K562 (cell line): ENCODE measurements around the gene KIRREL1. TPM values are rescaled to one million over a fixed set of nuclear protein-coding genes. Genes with fewer than 3 reads are reported as not detected.
A peak's percentile ranks its signal among the peaks of the same experiment; 100 is the strongest.

ENCODE experiments used
- E2F6 ChIP-seq, 2 experiments: IDR thresholded peaks; 2 replicates each; pipeline ENCODE4 v1.6.1; 2011; ENCODE audit warnings: borderline replicate concordance in 1 of 2, control low read depth in 1 of 2, low read depth in 1 of 2, low read length in 1 of 2, mild to moderate bottlenecking in 1 of 2, mixed read lengths in 1 of 2, moderate library complexity in 1 of 2; ENCODE audit not compliant: insufficient read depth in 1 of 2, insufficient read length in 1 of 2, poor library complexity in 1 of 2, severe bottlenecking in 1 of 2; ENCODE audit errors: extremely low read depth in 1 of 2
- KHSRP ChIP-seq: fragments of 450-650 bp; IDR thresholded peaks from 2 replicates; pipeline ENCODE4 v1.6.1; 2017
- PHTF2 ChIP-seq: fragments of 250-450 bp; sonication (Bioruptor Pico); IDR thresholded peaks from 2 replicates; pipeline ENCODE4 v1.5.0; 2021; ENCODE audit warnings: mild to moderate bottlenecking
- RBM22 ChIP-seq: fragments of 200-400 bp; formaldehyde crosslinking; IDR thresholded peaks from 2 replicates; pipeline ENCODE4 v1.6.1; 2018; ENCODE audit warnings: low read length, low read depth; ENCODE audit not compliant: poor library complexity, severe bottlenecking
- TAL1 ChIP-seq: fragments of 450-650 bp; IDR thresholded peaks from 2 replicates; pipeline ENCODE4 v1.6.1; 2016; ENCODE audit warnings: mild to moderate bottlenecking
- TEAD2 ChIP-seq: fragments of 450-650 bp; IDR thresholded peaks from 2 replicates; pipeline ENCODE4 v1.6.1; 2016; ENCODE audit warnings: missing genetic modification characterization, control low read depth, missing compliant biosample characterization
- YBX1 ChIP-seq: fragments of 450-650 bp; IDR thresholded peaks from 2 replicates; pipeline ENCODE4 v1.7.1; 2016; ENCODE audit warnings: mild to moderate bottlenecking
- ZKSCAN3 ChIP-seq: fragments of 250-450 bp; sonication (Bioruptor Pico); IDR thresholded peaks from 2 replicates; pipeline ENCODE4 v1.4.0; 2020
- ZNF3 ChIP-seq: fragments of 250-450 bp; sonication (Bioruptor Pico); IDR thresholded peaks from 2 replicates; pipeline ENCODE4 v1.5.0; 2021; ENCODE audit warnings: mild to moderate bottlenecking, moderate library complexity
- ZNF354B ChIP-seq: fragments of 250-450 bp; sonication (Bioruptor Pico); IDR thresholded peaks from 2 replicates; pipeline ENCODE4 v1.4.0; 2020
- ZNF41 ChIP-seq: fragments of 250-450 bp; sonication (Bioruptor Pico); conservative IDR thresholded peaks from 2 replicates; pipeline ENCODE4 v1.4.0; 2020; ENCODE audit warnings: mild to moderate bottlenecking
- ZNF668 ChIP-seq: fragments of 250-450 bp; sonication (Bioruptor Pico); IDR thresholded peaks from 2 replicates; pipeline ENCODE4 v1.8.0; 2022; ENCODE audit warnings: mild to moderate bottlenecking, inconsistent platforms
- ZNF75A ChIP-seq: fragments of 450-650 bp; formaldehyde crosslinking; IDR thresholded peaks from 2 replicates; pipeline ENCODE4 v1.4.0; 2020; ENCODE audit warnings: mild to moderate bottlenecking
- ZNF780A ChIP-seq: fragments of 250-450 bp; sonication (Bioruptor Pico); IDR thresholded peaks from 2 replicates; pipeline ENCODE4 v1.5.0; 2021; ENCODE audit warnings: mild to moderate bottlenecking
- polyA plus RNA-seq, 8 experiments: library from polyadenylated mRNA; depleted of rRNA in 4 of 8; stranded (reverse) in 5 of 8; unstranded in 3 of 8; fragments of >200 nt; fragmentation: Nextera tagmentation in 2 of 8; fragmentation: Illumina TruSeq in 1 of 8; extraction: Ambion mirVana in 2 of 8; extraction: Trizol in 1 of 8; gene quantifications; 2 replicates each; pipeline versions ENCODE4 v1.2.1 to v1.2.3, GENCODE V29; 2011 to 2014; ENCODE audit warnings: inconsistent platforms in 1 of 8, missing spikeins in 1 of 8
- total RNA-seq, 7 experiments: library from RNA; depleted of rRNA in 6 of 7; stranded (reverse); fragments of >200 nt in 6 of 7; fragmentation: Illumina TruSeq in 2 of 7; extraction: Trizol in 2 of 7; gene quantifications; 2 replicates each; pipeline versions ENCODE4 v1.2.1 to v1.2.3, GENCODE V29; 2011 to 2021; ENCODE audit warnings: low replicate concordance in 1 of 7
- TF ChIP-seq, protein P1 (sequence below), 3 experiments: IDR thresholded peaks in 2 of 3; conservative IDR thresholded peaks in 1 of 3; 2 replicates each; pipeline ENCODE4 v1.5.1; 2011 to 2012; ENCODE audit warnings: low read length in 3 of 3, mild to moderate bottlenecking in 3 of 3, control low read depth in 2 of 3, improper control_type of control experiment in 1 of 3, inconsistent platforms in 1 of 3, low read depth in 1 of 3, mixed read lengths in 1 of 3, moderate library complexity in 1 of 3; ENCODE audit not compliant: insufficient read depth in 2 of 3
- TF ChIP-seq, protein P2 (sequence below): fragments of 450-650 bp; formaldehyde crosslinking; IDR thresholded peaks from 2 replicates; pipeline ENCODE4 v1.4.0; 2022; ENCODE audit warnings: missing genetic modification characterization
- TF ChIP-seq, protein P3 (sequence below): fragments of 450-650 bp; formaldehyde crosslinking; IDR thresholded peaks from 2 replicates; pipeline ENCODE4 v1.4.0; 2022; ENCODE audit warnings: mild to moderate bottlenecking, moderate library complexity
- TF ChIP-seq, protein P4 (sequence below): fragments of 250-450 bp; sonication (Bioruptor Pico); IDR thresholded peaks from 2 replicates; pipeline ENCODE4 v1.5.0; 2020; ENCODE audit warnings: mild to moderate bottlenecking

KIRREL1 gene
- total and polyA plus RNA-seq, 9 of the 15 experiments (the other 6 are each of a cell fraction or from before 2014, with no cell fraction given): under 0.01 to 0.22 (median 0.03) TPM; not detected in 3

DNA sequence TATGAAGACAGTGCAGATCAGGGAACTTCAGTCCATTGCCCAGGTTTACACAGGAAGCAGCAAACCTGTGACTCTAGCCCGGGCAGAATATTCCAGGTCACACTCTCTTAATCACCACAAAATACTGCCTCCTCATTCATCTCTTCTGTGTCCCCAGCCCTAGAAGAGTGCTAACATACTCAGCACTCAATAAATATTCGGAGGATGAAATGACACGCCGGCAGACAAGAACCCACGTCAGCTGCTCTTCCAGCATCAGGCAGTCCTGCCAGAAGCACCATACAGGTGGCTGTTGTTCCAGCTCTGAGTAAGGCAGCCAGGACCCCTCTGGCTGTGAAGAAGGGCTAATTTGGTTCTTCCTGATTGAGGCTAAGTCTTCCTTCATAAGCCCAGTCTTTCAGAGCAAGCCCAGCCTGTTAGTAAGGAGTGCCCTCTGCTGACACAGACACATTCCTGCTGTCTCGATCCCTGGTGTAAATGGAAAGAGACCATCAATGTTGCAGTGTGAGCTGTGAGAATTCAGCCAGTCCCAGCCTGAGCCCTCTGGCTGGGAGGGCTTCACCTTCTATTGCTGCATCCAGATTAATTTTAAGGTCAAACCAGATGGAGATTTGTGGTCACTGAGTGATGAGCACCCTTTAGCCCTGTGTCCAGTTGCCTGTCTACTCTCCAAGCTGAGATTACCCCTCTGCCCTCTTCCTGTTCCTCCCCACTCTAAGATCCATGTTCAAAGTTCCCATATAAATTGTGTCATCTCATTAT, 45.0 kb upstream of the KIRREL1 start (continued):
- TF ChIP-seq, protein P1, sequence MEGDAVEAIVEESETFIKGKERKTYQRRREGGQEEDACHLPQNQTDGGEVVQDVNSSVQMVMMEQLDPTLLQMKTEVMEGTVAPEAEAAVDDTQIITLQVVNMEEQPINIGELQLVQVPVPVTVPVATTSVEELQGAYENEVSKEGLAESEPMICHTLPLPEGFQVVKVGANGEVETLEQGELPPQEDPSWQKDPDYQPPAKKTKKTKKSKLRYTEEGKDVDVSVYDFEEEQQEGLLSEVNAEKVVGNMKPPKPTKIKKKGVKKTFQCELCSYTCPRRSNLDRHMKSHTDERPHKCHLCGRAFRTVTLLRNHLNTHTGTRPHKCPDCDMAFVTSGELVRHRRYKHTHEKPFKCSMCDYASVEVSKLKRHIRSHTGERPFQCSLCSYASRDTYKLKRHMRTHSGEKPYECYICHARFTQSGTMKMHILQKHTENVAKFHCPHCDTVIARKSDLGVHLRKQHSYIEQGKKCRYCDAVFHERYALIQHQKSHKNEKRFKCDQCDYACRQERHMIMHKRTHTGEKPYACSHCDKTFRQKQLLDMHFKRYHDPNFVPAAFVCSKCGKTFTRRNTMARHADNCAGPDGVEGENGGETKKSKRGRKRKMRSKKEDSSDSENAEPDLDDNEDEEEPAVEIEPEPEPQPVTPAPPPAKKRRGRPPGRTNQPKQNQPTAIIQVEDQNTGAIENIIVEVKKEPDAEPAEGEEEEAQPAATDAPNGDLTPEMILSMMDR (IDR thresholded peaks at IDR 0.05 in 2 of 3, conservative IDR thresholded peaks at IDR 0.05 in 1 of 3; ENCODE audit: insufficient read depth in 2 of 3, low read depth in 1 of 3, low read length in 3 of 3): peak; percentile 48 to 73 (median 51)
- TF ChIP-seq ZNF3 (no peak), TEAD2 (tag) (no peak), RBM22 (no peak), KHSRP (no peak), YBX1 (no peak), ZNF75A (CRISPR knock-in tag) (no peak), ZNF41 (CRISPR knock-in tag) (no peak), ZKSCAN3 (CRISPR knock-in tag) (no peak), ZNF780A (CRISPR knock-in tag) (no peak), ZNF668 (CRISPR knock-in tag) (no peak), ZNF354B (CRISPR knock-in tag) (no peak), TAL1 (no peak), PHTF2 (CRISPR knock-in tag) (no peak), E2F6 (IDR thresholded peaks at IDR 0.05; ENCODE audit: borderline replicate concordance in 1 of 2, extremely low read depth in 1 of 2, insufficient read depth in 1 of 2, insufficient read length in 1 of 2, low read depth in 1 of 2, low read length in 1 of 2, poor library complexity in 1 of 2, severe bottlenecking in 1 of 2) (no peak)
- TF ChIP-seq, protein P2, sequence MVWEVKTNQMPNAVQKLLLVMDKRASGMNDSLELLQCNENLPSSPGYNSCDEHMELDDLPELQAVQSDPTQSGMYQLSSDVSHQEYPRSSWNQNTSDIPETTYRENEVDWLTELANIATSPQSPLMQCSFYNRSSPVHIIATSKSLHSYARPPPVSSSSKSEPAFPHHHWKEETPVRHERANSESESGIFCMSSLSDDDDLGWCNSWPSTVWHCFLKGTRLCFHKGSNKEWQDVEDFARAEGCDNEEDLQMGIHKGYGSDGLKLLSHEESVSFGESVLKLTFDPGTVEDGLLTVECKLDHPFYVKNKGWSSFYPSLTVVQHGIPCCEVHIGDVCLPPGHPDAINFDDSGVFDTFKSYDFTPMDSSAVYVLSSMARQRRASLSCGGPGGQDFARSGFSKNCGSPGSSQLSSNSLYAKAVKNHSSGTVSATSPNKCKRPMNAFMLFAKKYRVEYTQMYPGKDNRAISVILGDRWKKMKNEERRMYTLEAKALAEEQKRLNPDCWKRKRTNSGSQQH: no peak
- TF ChIP-seq, protein P3, sequence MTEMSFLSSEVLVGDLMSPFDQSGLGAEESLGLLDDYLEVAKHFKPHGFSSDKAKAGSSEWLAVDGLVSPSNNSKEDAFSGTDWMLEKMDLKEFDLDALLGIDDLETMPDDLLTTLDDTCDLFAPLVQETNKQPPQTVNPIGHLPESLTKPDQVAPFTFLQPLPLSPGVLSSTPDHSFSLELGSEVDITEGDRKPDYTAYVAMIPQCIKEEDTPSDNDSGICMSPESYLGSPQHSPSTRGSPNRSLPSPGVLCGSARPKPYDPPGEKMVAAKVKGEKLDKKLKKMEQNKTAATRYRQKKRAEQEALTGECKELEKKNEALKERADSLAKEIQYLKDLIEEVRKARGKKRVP: no peak
- TF ChIP-seq, protein P4, sequence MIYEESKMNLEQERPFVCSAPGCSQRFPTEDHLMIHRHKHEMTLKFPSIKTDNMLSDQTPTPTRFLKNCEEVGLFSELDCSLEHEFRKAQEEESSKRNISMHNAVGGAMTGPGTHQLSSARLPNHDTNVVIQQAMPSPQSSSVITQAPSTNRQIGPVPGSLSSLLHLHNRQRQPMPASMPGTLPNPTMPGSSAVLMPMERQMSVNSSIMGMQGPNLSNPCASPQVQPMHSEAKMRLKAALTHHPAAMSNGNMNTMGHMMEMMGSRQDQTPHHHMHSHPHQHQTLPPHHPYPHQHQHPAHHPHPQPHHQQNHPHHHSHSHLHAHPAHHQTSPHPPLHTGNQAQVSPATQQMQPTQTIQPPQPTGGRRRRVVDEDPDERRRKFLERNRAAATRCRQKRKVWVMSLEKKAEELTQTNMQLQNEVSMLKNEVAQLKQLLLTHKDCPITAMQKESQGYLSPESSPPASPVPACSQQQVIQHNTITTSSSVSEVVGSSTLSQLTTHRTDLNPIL (CRISPR knock-in tag): no peak
